ENCODE data around the gene CYP4F2.

DNA sequence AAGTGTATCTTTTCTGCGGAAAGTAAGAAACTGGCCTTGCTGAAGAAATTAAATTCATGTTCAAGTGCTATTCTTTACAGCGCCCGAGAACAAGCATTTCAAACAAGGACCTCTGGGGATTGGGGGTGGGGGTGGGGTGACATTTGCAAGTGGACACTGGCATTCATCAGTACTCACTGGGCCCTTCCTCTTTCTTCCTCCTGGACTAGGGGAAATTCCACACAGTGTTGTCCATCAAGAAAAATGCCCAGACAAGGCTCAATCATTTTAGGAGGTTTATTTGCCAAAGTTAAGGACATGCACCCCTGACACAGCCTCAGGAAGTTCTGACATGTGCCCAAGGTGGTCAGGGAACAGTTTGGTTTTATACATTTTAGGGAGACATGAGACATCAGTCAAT lies 59.5 kb downstream of the CYP4F2 start:
- TF ChIP-seq, protein P1, sequence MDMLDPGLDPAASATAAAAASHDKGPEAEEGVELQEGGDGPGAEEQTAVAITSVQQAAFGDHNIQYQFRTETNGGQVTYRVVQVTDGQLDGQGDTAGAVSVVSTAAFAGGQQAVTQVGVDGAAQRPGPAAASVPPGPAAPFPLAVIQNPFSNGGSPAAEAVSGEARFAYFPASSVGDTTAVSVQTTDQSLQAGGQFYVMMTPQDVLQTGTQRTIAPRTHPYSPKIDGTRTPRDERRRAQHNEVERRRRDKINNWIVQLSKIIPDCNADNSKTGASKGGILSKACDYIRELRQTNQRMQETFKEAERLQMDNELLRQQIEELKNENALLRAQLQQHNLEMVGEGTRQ (IDR thresholded peaks at IDR 0.05; ENCODE audit: borderline replicate concordance, low read depth, low read length), result no peak
- TF ChIP-seq, protein P2, sequence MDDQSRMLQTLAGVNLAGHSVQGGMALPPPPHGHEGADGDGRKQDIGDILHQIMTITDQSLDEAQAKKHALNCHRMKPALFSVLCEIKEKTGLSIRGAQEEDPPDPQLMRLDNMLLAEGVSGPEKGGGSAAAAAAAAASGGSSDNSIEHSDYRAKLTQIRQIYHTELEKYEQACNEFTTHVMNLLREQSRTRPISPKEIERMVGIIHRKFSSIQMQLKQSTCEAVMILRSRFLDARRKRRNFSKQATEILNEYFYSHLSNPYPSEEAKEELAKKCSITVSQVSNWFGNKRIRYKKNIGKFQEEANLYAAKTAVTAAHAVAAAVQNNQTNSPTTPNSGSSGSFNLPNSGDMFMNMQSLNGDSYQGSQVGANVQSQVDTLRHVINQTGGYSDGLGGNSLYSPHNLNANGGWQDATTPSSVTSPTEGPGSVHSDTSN (IDR thresholded peaks at IDR 0.05; ENCODE audit: insufficient replicate concordance, low read depth, low read length), result no peak
- TF ChIP-seq, protein P3, sequence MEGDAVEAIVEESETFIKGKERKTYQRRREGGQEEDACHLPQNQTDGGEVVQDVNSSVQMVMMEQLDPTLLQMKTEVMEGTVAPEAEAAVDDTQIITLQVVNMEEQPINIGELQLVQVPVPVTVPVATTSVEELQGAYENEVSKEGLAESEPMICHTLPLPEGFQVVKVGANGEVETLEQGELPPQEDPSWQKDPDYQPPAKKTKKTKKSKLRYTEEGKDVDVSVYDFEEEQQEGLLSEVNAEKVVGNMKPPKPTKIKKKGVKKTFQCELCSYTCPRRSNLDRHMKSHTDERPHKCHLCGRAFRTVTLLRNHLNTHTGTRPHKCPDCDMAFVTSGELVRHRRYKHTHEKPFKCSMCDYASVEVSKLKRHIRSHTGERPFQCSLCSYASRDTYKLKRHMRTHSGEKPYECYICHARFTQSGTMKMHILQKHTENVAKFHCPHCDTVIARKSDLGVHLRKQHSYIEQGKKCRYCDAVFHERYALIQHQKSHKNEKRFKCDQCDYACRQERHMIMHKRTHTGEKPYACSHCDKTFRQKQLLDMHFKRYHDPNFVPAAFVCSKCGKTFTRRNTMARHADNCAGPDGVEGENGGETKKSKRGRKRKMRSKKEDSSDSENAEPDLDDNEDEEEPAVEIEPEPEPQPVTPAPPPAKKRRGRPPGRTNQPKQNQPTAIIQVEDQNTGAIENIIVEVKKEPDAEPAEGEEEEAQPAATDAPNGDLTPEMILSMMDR (IDR thresholded peaks at IDR 0.05 in 2 of 3, conservative IDR thresholded peaks at IDR 0.05 in 1 of 3; ENCODE audit: control insufficient read depth in 2 of 3, extremely low read depth in 1 of 3, insufficient read depth in 1 of 3, low read depth in 3 of 3, low read length in 3 of 3), result no peak
- no peak for TF ChIP-seq SIX5 (IDR thresholded peaks at IDR 0.05; ENCODE audit: low read depth, low read length, severe bottlenecking)
- TF ChIP-seq, protein P4, sequence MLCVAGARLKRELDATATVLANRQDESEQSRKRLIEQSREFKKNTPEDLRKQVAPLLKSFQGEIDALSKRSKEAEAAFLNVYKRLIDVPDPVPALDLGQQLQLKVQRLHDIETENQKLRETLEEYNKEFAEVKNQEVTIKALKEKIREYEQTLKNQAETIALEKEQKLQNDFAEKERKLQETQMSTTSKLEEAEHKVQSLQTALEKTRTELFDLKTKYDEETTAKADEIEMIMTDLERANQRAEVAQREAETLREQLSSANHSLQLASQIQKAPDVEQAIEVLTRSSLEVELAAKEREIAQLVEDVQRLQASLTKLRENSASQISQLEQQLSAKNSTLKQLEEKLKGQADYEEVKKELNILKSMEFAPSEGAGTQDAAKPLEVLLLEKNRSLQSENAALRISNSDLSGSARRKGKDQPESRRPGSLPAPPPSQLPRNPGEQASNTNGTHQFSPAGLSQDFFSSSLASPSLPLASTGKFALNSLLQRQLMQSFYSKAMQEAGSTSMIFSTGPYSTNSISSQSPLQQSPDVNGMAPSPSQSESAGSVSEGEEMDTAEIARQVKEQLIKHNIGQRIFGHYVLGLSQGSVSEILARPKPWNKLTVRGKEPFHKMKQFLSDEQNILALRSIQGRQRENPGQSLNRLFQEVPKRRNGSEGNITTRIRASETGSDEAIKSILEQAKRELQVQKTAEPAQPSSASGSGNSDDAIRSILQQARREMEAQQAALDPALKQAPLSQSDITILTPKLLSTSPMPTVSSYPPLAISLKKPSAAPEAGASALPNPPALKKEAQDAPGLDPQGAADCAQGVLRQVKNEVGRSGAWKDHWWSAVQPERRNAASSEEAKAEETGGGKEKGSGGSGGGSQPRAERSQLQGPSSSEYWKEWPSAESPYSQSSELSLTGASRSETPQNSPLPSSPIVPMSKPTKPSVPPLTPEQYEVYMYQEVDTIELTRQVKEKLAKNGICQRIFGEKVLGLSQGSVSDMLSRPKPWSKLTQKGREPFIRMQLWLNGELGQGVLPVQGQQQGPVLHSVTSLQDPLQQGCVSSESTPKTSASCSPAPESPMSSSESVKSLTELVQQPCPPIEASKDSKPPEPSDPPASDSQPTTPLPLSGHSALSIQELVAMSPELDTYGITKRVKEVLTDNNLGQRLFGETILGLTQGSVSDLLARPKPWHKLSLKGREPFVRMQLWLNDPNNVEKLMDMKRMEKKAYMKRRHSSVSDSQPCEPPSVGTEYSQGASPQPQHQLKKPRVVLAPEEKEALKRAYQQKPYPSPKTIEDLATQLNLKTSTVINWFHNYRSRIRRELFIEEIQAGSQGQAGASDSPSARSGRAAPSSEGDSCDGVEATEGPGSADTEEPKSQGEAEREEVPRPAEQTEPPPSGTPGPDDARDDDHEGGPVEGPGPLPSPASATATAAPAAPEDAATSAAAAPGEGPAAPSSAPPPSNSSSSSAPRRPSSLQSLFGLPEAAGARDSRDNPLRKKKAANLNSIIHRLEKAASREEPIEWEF (IDR thresholded peaks at IDR 0.05; ENCODE audit: insufficient replicate concordance, low read depth, low read length), result no peak

Measured in GM12878 (cell line).